ENCODE results near the gene PIH1D2. TPM values are rescaled to one million over a fixed set of nuclear protein-coding genes. Genes with fewer than 3 reads are reported as not detected.

The PIH1D2 gene
- total and polyA plus RNA-seq, 9 of the 15 experiments (the other 6 are each of a cell fraction or from before 2014, with no cell fraction given): 1.5 to 5.4 (median 3.0) TPM

GRCh38 chr11:112085822-112086421 lies 12.1 kb upstream of the PIH1D2 start (continued):
- TF ChIP-seq PRDM10 (IDR thresholded peaks at IDR 0.05; ENCODE audit: partially characterized antibody) (no peak), NFE2L1 (tag; IDR thresholded peaks at IDR 0.05; ENCODE audit: borderline replicate concordance, low read depth) (no peak), ZNF224 (CRISPR knock-in tag; IDR thresholded peaks at IDR 0.05) (no peak), ARID2 (IDR thresholded peaks at IDR 0.05) (no peak), PHTF2 (CRISPR knock-in tag; IDR thresholded peaks at IDR 0.05) (peak; percentile 23; the same call in 1 of the 2 replicates), ZNF830 (CRISPR knock-in tag; IDR thresholded peaks at IDR 0.05) (no peak), PBX2 (CRISPR knock-in tag; IDR thresholded peaks at IDR 0.05; ENCODE audit: low read depth) (no peak), PBX2 (tag; conservative IDR thresholded peaks at IDR 0.05; ENCODE audit: low read depth) (peak; percentile 47), HEY1 (CRISPR knock-in tag; IDR thresholded peaks at IDR 0.05; ENCODE audit: borderline replicate concordance) (no peak), SFPQ (IDR thresholded peaks at IDR 0.05; ENCODE audit: low read depth, low read length) (no peak), TARDBP (IDR thresholded peaks at IDR 0.05) (peak; percentile 55; the same call in 1 of the 2 replicates), ZBTB17 (CRISPR knock-in tag; IDR thresholded peaks at IDR 0.05) (0 out of 2 replicates have a peak, but pooled peaks have one; percentile 16), ZNF212 (CRISPR knock-in tag; IDR thresholded peaks at IDR 0.05) (no peak), BHLHE40 (IDR thresholded peaks at IDR 0.05; ENCODE audit: low read length) (0 out of 2 replicates have a peak, but pooled peaks have one; percentile 44), VEZF1 (CRISPR knock-in tag; IDR thresholded peaks at IDR 0.05) (no peak), NFIX (CRISPR knock-in tag; IDR thresholded peaks at IDR 0.05; ENCODE audit: low read depth) (no peak), KDM1A (IDR thresholded peaks at IDR 0.05) (0 out of 4 replicates have a peak, but pooled peaks of 1 of the 2 experiments have one; percentile 14), USF1 (CRISPR knock-in tag; IDR thresholded peaks at IDR 0.05) (peak; percentile 88)
